Measurements from ENCODE around the gene KRT6A.
"Not testable (repeated sequence)": the region's sequence is repeated elsewhere in the genome, so short reads cannot be mapped to it uniquely, and the experiment has no call there.

KRT6A gene

GRCh38 chr12:52517005-52517835, 24.2 kb upstream of the KRT6A start:
- Histone ChIP-seq H3K27me3 (ENCODE audit: control insufficient read depth in 1 of 2, insufficient read depth in 2 of 2, low read length in 2 of 2) (no peaks in the 10 kb centered on the region), H3K27ac (ENCODE audit: low read length) (no peak overlapping the region), H3K4me1 (ENCODE audit: control insufficient read depth, insufficient read depth, low read length) (peaks cover 20% of the 10 kb centered on the region), H3K4me3 (ENCODE audit: low read length in 2 of 2) (no peak overlapping the region), H3K9ac (ENCODE audit: low read length in 2 of 2) (no peak overlapping the region), H3K36me3 (ENCODE audit: control insufficient read depth in 2 of 2, insufficient read depth in 2 of 2, low read length in 2 of 2) (no peaks in the 10 kb centered on the region), H3K9me3 (ENCODE audit: control insufficient read depth in 2 of 2, low read length in 2 of 2) (no peaks in the 10 kb centered on the region)

GRCh38 chr12:52515927-52516831, 23.1 kb upstream of the KRT6A start:
- H3K27ac ChIP-seq (ENCODE audit: low read length): peak overlapping the region; percentile 37
- H3K36me3 ChIP-seq (ENCODE audit: control insufficient read depth in 2 of 2, insufficient read depth in 2 of 2, low read length in 2 of 2): no peaks in the 10 kb centered on the region
- H3K4me3 ChIP-seq (ENCODE audit: low read length in 2 of 2): no peak overlapping the region
- H3K4me1 ChIP-seq (ENCODE audit: control insufficient read depth, insufficient read depth, low read length): peaks cover 20% of the 10 kb centered on the region
- H3K9me3 ChIP-seq (ENCODE audit: control insufficient read depth in 2 of 2, low read length in 2 of 2): no peaks in the 10 kb centered on the region
- no peak overlapping the region for H3K9ac ChIP-seq (ENCODE audit: low read length in 2 of 2)
- H3K27me3 ChIP-seq (ENCODE audit: control insufficient read depth in 1 of 2, insufficient read depth in 2 of 2, low read length in 2 of 2): no peaks in the 10 kb centered on the region

- no peak overlapping the region for H3K9ac ChIP-seq (ENCODE audit: low read length in 2 of 2)
- peaks cover 17% of the 10 kb centered on the region for H3K4me1 ChIP-seq (ENCODE audit: control insufficient read depth, insufficient read depth, low read length)
- H3K27ac ChIP-seq (ENCODE audit: low read length): peak overlapping the region; percentile 37
- no peaks in the 10 kb centered on the region for H3K36me3 ChIP-seq (ENCODE audit: control insufficient read depth in 2 of 2, insufficient read depth in 2 of 2, low read length in 2 of 2)
- no peaks in the 10 kb centered on the region for H3K9me3 ChIP-seq (ENCODE audit: control insufficient read depth in 2 of 2, low read length in 2 of 2)
- H3K4me3 ChIP-seq (ENCODE audit: low read length in 2 of 2): no peak overlapping the region
- no peaks in the 10 kb centered on the region for H3K27me3 ChIP-seq (ENCODE audit: control insufficient read depth in 1 of 2, insufficient read depth in 2 of 2, low read length in 2 of 2)
Measured at GRCh38 chr12:52515319-52515646, 22.2 kb upstream of the KRT6A start.

- no peak overlapping the region for H3K9ac ChIP-seq (ENCODE audit: low read length in 2 of 2)
- no peaks in the 10 kb centered on the region for H3K27me3 ChIP-seq (ENCODE audit: control insufficient read depth in 1 of 2, insufficient read depth in 2 of 2, low read length in 2 of 2)
- peaks cover 17% of the 10 kb centered on the region for H3K4me1 ChIP-seq (ENCODE audit: control insufficient read depth, insufficient read depth, low read length)
- peak overlapping the region; percentile 37 for H3K27ac ChIP-seq (ENCODE audit: low read length)
- no peak overlapping the region for H3K4me3 ChIP-seq (ENCODE audit: low read length in 2 of 2)
- no peaks in the 10 kb centered on the region for H3K36me3 ChIP-seq (ENCODE audit: control insufficient read depth in 2 of 2, insufficient read depth in 2 of 2, low read length in 2 of 2)
- H3K9me3 ChIP-seq (ENCODE audit: control insufficient read depth in 2 of 2, low read length in 2 of 2): no peaks in the 10 kb centered on the region
Measured at GRCh38 chr12:52514471-52515318, 21.6 kb upstream of the KRT6A start.

GRCh38 chr12:52513736-52514135, 20.7 kb upstream of the KRT6A start:
- Histone ChIP-seq H3K4me1 (ENCODE audit: control insufficient read depth, insufficient read depth, low read length) (peaks cover 17% of the 10 kb centered on the region), H3K4me3 (ENCODE audit: low read length in 2 of 2) (no peak overlapping the region), H3K27me3 (ENCODE audit: control insufficient read depth in 1 of 2, insufficient read depth in 2 of 2, low read length in 2 of 2) (no peaks in the 10 kb centered on the region), H3K36me3 (ENCODE audit: control insufficient read depth in 2 of 2, insufficient read depth in 2 of 2, low read length in 2 of 2) (no peaks in the 10 kb centered on the region), H3K9me3 (ENCODE audit: control insufficient read depth in 2 of 2, low read length in 2 of 2) (no peaks in the 10 kb centered on the region), H3K9ac (ENCODE audit: low read length in 2 of 2) (no peak overlapping the region), H3K27ac (ENCODE audit: low read length) (no peak overlapping the region)

GRCh38 chr12:52508211-52508610, 15.2 kb upstream of the KRT6A start:
- H3K9me3 ChIP-seq (ENCODE audit: control insufficient read depth in 2 of 2, low read length in 2 of 2): no peaks in the 10 kb centered on the region
- H3K36me3 ChIP-seq (ENCODE audit: control insufficient read depth in 2 of 2, insufficient read depth in 2 of 2, low read length in 2 of 2): no peaks in the 10 kb centered on the region
- H3K27ac ChIP-seq (ENCODE audit: low read length): no peak overlapping the region

GRCh38 chr12:52506858-52507715, 14.0 kb upstream of the KRT6A start:
- Histone ChIP-seq H3K36me3 (ENCODE audit: control insufficient read depth in 2 of 2, insufficient read depth in 2 of 2, low read length in 2 of 2) (no peaks in the 10 kb centered on the region), H3K4me1 (ENCODE audit: control insufficient read depth, insufficient read depth, low read length) (peaks cover 2% of the 10 kb centered on the region), H3K27ac (ENCODE audit: low read length) (no peak overlapping the region), H3K4me3 (ENCODE audit: low read length in 2 of 2) (no peak overlapping the region), H3K27me3 (ENCODE audit: control insufficient read depth in 1 of 2, insufficient read depth in 2 of 2, low read length in 2 of 2) (no peaks in the 10 kb centered on the region), H3K9ac (ENCODE audit: low read length in 2 of 2) (no peak overlapping the region), H3K9me3 (ENCODE audit: control insufficient read depth in 2 of 2, low read length in 2 of 2) (no peaks in the 10 kb centered on the region)

More at GRCh38 chr12:52508211-52508610, 15.2 kb upstream of the KRT6A start:
- H3K4me3 ChIP-seq (ENCODE audit: low read length in 2 of 2): no peak overlapping the region
- H3K4me1 ChIP-seq (ENCODE audit: control insufficient read depth, insufficient read depth, low read length): peaks cover 6% of the 10 kb centered on the region
- no peaks in the 10 kb centered on the region for H3K27me3 ChIP-seq (ENCODE audit: control insufficient read depth in 1 of 2, insufficient read depth in 2 of 2, low read length in 2 of 2)
- H3K9ac ChIP-seq (ENCODE audit: low read length in 2 of 2): no peak overlapping the region

- Histone ChIP-seq H3K36me3 (ENCODE audit: control insufficient read depth in 2 of 2, insufficient read depth in 2 of 2, low read length in 2 of 2) (no peaks in the 10 kb centered on the region), H3K27me3 (ENCODE audit: control insufficient read depth in 1 of 2, insufficient read depth in 2 of 2, low read length in 2 of 2) (no peaks in the 10 kb centered on the region), H3K9me3 (ENCODE audit: control insufficient read depth in 2 of 2, low read length in 2 of 2) (no peaks in the 10 kb centered on the region), H3K27ac (ENCODE audit: low read length) (no peak overlapping the region), H3K4me1 (ENCODE audit: control insufficient read depth, insufficient read depth, low read length) (no peaks in the 10 kb centered on the region), H3K4me3 (ENCODE audit: low read length in 2 of 2) (no peak overlapping the region), H3K9ac (ENCODE audit: low read length in 2 of 2) (no peak overlapping the region)
Measured at GRCh38 chr12:52502877-52503276, 9.8 kb upstream of the KRT6A start.

- no peak overlapping the region for H3K27ac ChIP-seq (ENCODE audit: low read length)
- H3K9ac ChIP-seq (ENCODE audit: low read length in 2 of 2): no peak overlapping the region
- no peak overlapping the region for H3K4me3 ChIP-seq (ENCODE audit: low read length in 2 of 2)
- no peaks in the 10 kb centered on the region for H3K27me3 ChIP-seq (ENCODE audit: control insufficient read depth in 1 of 2, insufficient read depth in 2 of 2, low read length in 2 of 2)
- no peaks in the 10 kb centered on the region for H3K4me1 ChIP-seq (ENCODE audit: control insufficient read depth, insufficient read depth, low read length)
- H3K9me3 ChIP-seq (ENCODE audit: control insufficient read depth in 2 of 2, low read length in 2 of 2): no peaks in the 10 kb centered on the region
- H3K36me3 ChIP-seq (ENCODE audit: control insufficient read depth in 2 of 2, insufficient read depth in 2 of 2, low read length in 2 of 2): no peaks in the 10 kb centered on the region
Measured at GRCh38 chr12:52501490-52501889, 8.4 kb upstream of the KRT6A start.

- H3K27ac ChIP-seq (ENCODE audit: low read length); H3K9ac ChIP-seq (ENCODE audit: low read length in 2 of 2); H3K4me1 ChIP-seq (ENCODE audit: control insufficient read depth, insufficient read depth, low read length); H3K36me3 ChIP-seq (ENCODE audit: control insufficient read depth in 2 of 2, insufficient read depth in 2 of 2, low read length in 2 of 2); H3K27me3 ChIP-seq (ENCODE audit: control insufficient read depth in 1 of 2, insufficient read depth in 2 of 2, low read length in 2 of 2); H3K9me3 ChIP-seq (ENCODE audit: control insufficient read depth in 2 of 2, low read length in 2 of 2); H3K4me3 ChIP-seq (ENCODE audit: low read length in 2 of 2): not testable (repeated sequence)
Measured at GRCh38 chr12:52500574-52500973, 7.5 kb upstream of the KRT6A start.
